SJSA1 (cell line): ENCODE data around the gene NFAT5. TPM values are rescaled to one million over a fixed set of nuclear protein-coding genes. Genes with fewer than 3 reads are reported as not detected.
A peak's percentile ranks its signal among the peaks of the same experiment; 100 is the strongest.
"Not testable (repeated sequence)": the region's sequence is repeated elsewhere in the genome, so short reads cannot be mapped to it uniquely, and the experiment has no call there.

Experiments
- DNase-seq, 2 experiments: peaks; one replicate each; pipeline ENCODE4 v3.0.0-alpha.2; 2015 to 2020; ENCODE audit warnings: low spot score in 2 of 2, low read depth in 1 of 2
- H3K27ac ChIP-seq: fragments of 250-450 bp; sonication (Bioruptor Pico); 2 replicates; pipeline ENCODE4 v1.5.1; 2020; ENCODE audit warnings: mild to moderate bottlenecking, moderate library complexity
- H3K27me3 ChIP-seq: fragments of 250-450 bp; sonication (Bioruptor Pico); replicated peaks from 2 replicates; pipeline ENCODE4 v1.5.1; 2020; ENCODE audit warnings: mild to moderate bottlenecking, moderate library complexity
- H3K36me3 ChIP-seq: fragments of 250-450 bp; sonication (Bioruptor Pico); 2 replicates; pipeline ENCODE4 v1.5.1; 2020; ENCODE audit warnings: mild to moderate bottlenecking
- H3K4me1 ChIP-seq: fragments of 250-450 bp; sonication (Bioruptor Pico); replicated peaks from 2 replicates; pipeline ENCODE4 v1.6.1; 2021; ENCODE audit warnings: mild to moderate bottlenecking
- H3K4me3 ChIP-seq: fragments of 250-450 bp; sonication (Bioruptor Pico); 2 replicates; pipeline ENCODE4 v1.5.1; 2020; ENCODE audit warnings: mild to moderate bottlenecking
- H3K9me3 ChIP-seq: fragments of 250-450 bp; sonication (Bioruptor Pico); replicated peaks from 2 replicates; pipeline ENCODE4 v1.5.1; 2020; ENCODE audit warnings: mild to moderate bottlenecking
- total RNA-seq: library from RNA; depleted of rRNA; stranded (reverse); fragments of >200 nt; shearing (Covaris generic); gene quantifications from 2 replicates; pipeline ENCODE4 v1.2.3, GENCODE V29; 2014

The NFAT5 gene
- total RNA-seq, 1 experiment from 2014 or later, result 9.0 TPM

DNA sequence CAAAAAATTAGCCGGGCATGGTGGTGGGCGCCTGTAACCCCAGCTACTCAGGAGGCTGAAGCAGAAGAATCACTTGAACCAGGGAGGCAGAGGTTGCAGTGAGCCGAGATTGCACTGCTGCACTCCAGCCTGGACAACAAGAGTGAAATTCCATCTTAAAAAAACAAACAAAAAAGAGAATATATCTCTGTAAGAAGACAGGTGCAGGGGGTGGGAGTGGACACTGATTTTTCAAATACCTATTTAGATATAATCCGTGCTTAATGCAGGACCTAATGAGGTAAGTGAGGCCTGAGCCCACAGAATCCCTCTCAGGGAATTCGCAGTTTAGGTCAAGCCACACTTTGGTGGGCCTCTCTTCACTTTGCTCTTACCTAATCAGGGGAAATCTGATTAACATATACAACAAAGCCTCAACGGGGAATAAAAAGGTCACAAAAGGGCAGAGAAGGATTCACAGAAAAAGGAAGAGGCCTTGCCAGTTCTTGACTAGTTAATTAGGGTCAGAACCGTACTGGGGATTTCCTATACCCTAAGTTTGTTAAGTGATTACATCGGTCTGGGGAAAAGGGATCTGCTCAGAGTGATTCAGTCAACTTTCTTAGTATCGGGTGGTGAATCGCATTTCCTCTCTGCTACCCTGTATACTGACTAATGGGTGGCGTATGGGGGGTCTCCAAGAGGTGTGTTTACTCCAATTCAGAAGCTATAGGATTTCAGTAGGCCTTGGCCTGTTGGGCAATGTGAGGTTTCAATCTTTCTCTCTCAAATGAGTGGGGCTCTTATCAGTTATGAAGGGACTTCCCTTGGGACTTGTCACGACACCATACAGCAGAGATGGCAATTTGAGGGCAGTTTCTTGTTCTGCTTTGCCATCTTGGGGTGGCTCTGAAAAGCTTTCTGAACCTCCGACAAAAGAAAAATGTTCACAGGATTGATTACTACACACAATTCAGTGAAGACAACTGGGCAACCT lies 1.9 kb upstream of the NFAT5 start:
- no peak overlapping the region for H3K4me3 ChIP-seq
- DNase-seq, result peak in 1 of 2 experiments; percentile 28

DNA sequence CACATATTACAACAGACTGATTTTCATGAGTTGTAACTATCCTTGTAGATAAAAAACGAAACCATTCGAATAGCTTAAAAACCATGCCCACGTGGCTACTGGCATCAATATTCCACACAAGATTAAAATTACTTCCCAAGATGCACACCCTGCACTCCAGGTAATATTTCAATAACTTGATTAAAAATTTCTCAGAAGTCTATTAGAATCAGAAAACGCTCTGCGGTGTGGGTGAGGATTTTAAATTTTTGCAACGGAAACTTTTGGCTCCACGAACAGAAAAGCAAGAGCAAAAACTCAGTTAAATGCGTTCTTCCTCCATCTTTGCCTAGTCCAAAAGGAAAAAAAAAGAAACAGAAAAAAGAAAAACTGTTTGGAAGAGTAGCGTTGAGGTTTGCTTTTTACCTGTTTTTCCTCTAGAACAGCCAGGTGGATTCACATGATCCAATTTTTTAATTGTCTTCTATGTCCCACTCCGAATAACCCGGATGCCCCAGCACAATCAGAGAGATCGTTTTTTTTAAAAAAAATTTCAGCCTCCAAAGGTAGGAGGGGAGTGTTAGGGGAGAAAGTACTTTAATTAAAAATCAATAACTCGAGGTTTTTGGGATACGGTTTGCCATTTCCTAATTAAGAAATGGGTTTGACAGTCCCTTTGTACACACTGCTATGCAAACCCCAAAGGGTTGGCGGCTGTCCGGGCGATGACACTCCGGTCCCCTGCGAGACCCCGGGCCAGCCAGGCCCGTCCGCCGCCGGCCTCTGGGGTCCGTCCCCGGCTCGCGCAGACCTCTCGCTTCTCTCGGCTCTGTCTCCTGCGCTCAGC lies 708 bp upstream of the NFAT5 start:
- peaks cover 29% of the 10 kb centered on the region for H3K36me3 ChIP-seq
- no peak for DNase-seq
- peak overlapping the region; percentile 77 for H3K27ac ChIP-seq
- H3K9me3 ChIP-seq, result no peaks in the 10 kb centered on the region; the same call in 1 of the 2 replicates
- H3K27me3 ChIP-seq, result no peaks in the 10 kb centered on the region
- peaks cover 15% of the 10 kb centered on the region for H3K4me1 ChIP-seq
- peak overlapping the region; percentile 91 for H3K4me3 ChIP-seq

More for the DNA sequence above, 1.9 kb upstream of the NFAT5 start:
- Histone ChIP-seq H3K4me1 (peaks cover 15% of the 10 kb centered on the region), H3K27ac (peak overlapping the region; percentile 5; the same call in 1 of the 2 replicates), H3K9me3 (no peaks in the 10 kb centered on the region; the same call in 1 of the 2 replicates), H3K36me3 (peaks cover 17% of the 10 kb centered on the region), H3K27me3 (no peaks in the 10 kb centered on the region)

DNA sequence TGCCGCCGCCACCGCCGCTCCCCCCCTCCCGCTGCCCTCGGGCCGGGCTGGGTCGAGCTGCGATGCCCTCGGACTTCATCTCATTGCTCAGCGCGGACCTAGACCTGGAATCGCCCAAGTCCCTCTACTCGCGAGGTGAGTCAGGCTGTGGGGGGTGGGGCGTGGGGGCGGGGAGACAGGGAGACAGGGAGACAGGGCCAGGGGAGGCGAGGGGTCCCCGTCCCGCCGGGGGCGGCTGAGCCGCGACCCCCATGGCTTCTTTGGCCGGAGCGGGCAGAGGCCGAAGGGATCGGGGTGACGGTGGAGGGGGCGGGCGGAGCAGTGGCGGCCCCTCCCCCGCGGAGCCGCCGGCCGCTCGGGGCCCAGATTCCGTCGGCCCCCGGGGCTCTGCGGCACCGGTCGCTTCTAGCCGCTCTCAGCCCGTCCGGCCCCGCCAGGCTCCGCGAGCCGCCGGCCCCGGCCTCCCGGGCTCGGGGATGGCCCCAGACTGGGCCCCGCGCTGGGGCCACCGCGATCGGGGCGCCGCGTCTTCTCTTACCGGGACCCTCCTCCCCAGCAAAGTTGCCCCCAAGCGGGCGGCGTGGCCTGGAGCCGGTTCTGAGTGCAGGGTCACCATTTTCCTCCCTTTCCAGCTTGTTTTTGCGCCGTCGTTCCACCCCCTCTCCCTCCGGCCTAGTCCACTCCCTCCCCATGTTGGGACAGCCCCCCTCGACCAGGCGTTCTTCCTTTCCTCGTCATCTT lies 644 bp downstream of the NFAT5 start:
- DNase-seq, result peak; percentile 71 to 81
- Histone ChIP-seq H3K27ac (peak overlapping the region; percentile 77), H3K4me1 (peaks cover 15% of the 10 kb centered on the region), H3K27me3 (no peaks in the 10 kb centered on the region), H3K9me3 (no peaks in the 10 kb centered on the region; the same call in 1 of the 2 replicates), H3K36me3 (peaks cover 33% of the 10 kb centered on the region), H3K4me3 (peak overlapping the region; percentile 91)

DNA sequence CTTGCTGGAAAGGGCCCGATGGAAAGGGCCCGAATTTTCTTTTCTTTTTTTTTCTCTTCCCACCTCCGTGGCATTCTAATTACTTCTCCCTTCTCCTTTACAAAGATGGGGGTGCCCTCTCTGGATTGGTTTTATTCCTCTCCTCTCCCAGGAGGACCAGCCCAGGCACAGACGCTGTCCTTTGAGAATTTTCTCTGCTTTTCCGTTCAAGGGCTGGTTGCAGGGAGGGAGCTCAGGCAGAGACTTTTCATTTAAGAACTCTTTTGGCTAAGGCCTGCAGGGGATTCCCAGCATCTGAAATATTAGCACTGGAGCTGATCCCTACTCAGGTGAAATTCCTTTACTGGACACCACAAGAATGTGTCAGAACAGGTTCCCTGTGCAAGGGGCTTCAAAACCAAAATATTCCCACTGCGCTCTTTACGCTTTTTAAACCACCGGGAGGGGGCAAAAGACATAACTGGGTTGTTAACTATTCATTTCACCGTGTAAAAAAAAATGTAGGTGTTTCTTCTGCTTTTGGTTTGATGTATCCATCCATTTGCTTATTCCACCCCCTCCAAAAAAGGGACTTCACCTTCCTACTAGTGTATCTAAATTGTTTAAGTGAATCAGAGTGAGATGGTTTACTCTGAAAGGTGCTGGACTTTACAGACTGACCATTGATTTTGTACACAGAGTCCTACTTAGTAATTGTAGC lies 1.4 kb downstream of the NFAT5 start:
- Histone ChIP-seq H3K4me1 (peaks cover 15% of the 10 kb centered on the region), H3K27ac (peak overlapping the region; percentile 77), H3K4me3 (peak overlapping the region; percentile 91), H3K9me3 (no peaks in the 10 kb centered on the region; the same call in 1 of the 2 replicates), H3K36me3 (peaks cover 33% of the 10 kb centered on the region), H3K27me3 (no peaks in the 10 kb centered on the region)
- peak in 1 of 2 experiments; percentile 61 for DNase-seq

DNA sequence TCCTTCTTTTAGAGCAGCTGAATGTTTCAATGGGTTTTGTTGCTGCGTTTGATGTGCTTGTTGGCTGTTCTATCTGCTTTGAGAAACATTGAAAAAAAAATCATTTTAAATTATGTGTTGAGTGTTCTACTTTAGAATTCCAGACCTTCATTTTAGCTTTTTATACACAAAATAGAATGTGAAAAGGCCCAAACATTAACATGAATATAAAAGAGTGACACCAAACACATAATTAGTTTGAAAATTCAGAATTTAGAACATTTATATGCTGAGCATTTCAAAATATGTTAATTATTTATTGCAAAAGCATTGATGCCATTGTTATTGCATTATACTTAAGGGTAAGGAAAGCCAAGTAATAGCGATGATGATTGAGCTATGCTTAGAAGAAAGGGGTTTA lies 2.9 kb downstream of the NFAT5 start:
- DNase-seq, result no peak
- Histone ChIP-seq H3K27ac (no peak overlapping the region), H3K27me3 (no peaks in the 10 kb centered on the region), H3K4me3 (no peak overlapping the region), H3K9me3 (no peaks in the 10 kb centered on the region; the same call in 1 of the 2 replicates), H3K4me1 (peaks cover 11% of the 10 kb centered on the region), H3K36me3 (peaks cover 36% of the 10 kb centered on the region)

DNA sequence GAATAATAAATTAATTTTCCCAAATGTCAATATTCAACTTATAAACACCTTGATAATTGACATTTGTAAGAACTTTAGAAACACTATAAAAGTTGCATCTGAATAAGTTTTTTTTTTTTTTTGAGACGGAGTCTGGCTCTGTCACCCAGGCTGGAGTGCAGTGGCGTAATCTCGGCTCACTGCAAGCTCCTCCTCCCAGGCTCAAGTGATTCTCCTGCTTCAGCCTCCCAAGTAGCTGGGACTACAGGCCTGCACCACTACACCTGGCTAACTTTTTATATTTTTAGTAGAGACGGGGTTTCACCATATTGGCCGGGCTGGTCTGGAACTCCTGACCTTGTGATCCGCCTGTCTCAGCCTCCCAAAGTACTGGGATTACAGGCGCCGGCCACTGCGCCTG lies 13.0 kb downstream of the NFAT5 start:
- H3K4me3 ChIP-seq, H3K27ac ChIP-seq, H3K9me3 ChIP-seq, H3K27me3 ChIP-seq, H3K4me1 ChIP-seq, DNase-seq: not testable (repeated sequence)
- H3K36me3 ChIP-seq, result peaks cover 18% of the 10 kb centered on the region

DNA sequence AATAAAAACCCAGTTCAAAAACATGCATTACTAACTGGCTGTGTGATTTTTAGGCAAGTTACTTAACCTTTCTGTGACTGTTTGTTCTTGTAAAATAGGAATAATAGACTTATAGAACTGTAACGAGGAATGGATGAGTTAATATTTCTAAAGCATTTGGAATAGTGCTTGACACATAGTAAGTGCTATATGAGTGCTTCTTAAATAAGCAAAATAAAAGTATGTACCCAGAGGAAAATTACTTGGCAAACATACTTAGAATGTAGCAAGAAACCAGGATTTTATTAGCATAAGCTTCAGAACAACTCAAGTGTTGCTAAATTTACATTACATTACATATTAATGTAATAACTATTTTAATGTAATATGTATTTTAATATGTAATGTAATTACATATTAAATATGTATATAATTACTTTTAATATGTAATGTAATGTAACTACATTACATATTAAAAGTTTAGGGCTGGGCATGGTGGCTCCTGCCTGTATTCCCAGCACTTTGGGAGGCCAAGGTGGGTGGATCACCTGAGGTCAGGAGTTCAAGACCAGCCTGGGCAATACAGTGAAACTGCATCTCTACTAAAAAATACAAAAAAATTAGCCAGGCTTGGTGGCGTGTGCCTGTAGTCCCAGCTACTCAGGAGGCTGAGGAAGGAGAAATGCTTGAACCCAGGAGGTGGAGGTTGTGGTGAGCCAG lies 14.2 kb downstream of the NFAT5 start:
- Histone ChIP-seq H3K9me3 (no peaks in the 10 kb centered on the region), H3K36me3 (peaks cover 15% of the 10 kb centered on the region), H3K27ac (no peak overlapping the region), H3K4me1 (no peaks in the 10 kb centered on the region), H3K27me3 (no peaks in the 10 kb centered on the region), H3K4me3 (no peak overlapping the region)
- DNase-seq, result no peak

DNA sequence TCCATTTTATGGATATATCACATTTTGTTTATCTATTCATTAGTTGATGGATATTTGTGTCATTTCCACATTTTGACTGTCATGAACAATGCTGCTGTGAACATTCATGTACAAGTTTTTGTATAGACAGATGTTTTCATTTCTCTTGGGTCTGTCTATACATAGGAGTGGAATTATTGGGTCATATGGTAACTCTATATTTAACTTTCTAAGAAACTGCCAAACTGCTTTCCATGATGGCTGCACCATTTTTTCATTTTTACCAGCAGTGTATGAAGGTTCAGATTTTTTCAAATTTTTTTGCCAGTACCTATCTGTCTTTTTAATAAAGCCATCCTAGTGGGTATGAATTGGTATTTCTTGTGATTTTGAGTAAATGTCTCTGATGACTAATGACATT lies 15.5 kb downstream of the NFAT5 start:
- no peaks in the 10 kb centered on the region for H3K9me3 ChIP-seq
- DNase-seq, result no peak

DNA sequence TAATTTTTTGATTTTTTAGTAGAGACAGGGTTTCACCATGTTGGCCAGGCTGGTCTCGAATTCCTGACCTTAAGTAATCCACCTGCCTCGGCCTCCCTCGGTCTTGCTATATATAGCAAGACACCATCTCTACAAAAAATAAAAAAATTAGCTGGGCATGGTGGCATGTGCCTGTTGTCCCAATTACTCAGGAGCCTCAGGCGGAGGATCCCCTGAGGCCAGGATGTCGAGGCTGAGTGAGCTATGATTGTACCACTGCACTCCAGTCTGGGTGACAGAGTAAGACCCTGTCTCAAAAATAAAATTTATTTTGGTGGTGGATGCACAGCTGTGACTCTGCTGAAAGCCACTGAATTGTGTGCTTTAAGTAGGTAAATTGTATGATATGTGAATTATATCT lies 18.7 kb downstream of the NFAT5 start:
- H3K4me3 ChIP-seq, H3K9me3 ChIP-seq, H3K27ac ChIP-seq, H3K4me1 ChIP-seq, DNase-seq, H3K27me3 ChIP-seq: not testable (repeated sequence)
- H3K36me3 ChIP-seq, result peaks cover 16% of the 10 kb centered on the region

More for the DNA sequence above, 15.5 kb downstream of the NFAT5 start:
- Histone ChIP-seq H3K4me1 (no peaks in the 10 kb centered on the region), H3K4me3 (no peak overlapping the region), H3K27me3 (no peaks in the 10 kb centered on the region), H3K36me3 (peaks cover 17% of the 10 kb centered on the region), H3K27ac (no peak overlapping the region)

DNA sequence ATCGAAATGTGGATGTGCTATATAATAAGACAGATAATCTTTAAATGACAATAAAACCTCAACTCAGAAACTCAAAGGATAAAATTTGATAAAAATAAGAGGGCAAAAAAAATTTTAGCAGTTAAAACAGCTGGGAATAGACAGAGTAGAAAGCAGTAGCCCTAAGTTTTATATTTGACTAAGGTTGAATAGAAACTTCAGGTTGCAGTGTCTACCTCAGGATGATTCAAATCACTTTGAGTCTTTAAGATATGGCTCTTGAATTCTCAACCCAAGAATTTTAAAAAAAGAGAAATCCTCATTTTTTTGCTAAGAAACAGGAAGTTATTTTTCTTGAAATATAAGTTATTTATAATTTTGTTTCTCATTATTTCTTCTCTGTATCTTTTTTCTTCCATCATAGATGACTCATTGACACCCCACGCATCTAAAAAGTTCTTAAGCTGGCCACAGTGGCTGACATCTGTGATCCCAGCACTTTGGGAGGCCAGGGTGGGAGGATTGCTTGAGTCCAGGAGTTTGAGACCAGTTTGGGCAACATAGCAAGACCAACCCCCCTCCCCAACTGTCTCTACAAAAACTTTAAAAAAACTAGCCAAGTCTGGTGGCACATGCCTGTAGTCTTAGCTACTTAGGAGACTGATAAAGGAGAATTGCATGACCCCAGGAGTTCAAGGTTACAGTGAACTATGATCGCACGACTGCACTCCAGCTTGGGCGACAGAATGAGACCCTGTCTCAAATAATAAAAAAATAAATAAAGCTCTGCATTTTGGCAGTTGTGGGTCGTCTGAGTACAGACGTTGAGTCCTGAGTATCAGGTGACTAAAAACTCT lies 23.9 kb downstream of the NFAT5 start:
- H3K27me3 ChIP-seq, result no peaks in the 10 kb centered on the region
- no peak overlapping the region for H3K4me3 ChIP-seq
- peaks cover 14% of the 10 kb centered on the region for H3K36me3 ChIP-seq
- H3K27ac ChIP-seq, result no peak overlapping the region
- no peaks in the 10 kb centered on the region for H3K4me1 ChIP-seq
- no peak for DNase-seq
- H3K9me3 ChIP-seq, result 0 out of 2 replicates have a peak, but pooled peaks cover 3% of the 10 kb centered on the region

DNA sequence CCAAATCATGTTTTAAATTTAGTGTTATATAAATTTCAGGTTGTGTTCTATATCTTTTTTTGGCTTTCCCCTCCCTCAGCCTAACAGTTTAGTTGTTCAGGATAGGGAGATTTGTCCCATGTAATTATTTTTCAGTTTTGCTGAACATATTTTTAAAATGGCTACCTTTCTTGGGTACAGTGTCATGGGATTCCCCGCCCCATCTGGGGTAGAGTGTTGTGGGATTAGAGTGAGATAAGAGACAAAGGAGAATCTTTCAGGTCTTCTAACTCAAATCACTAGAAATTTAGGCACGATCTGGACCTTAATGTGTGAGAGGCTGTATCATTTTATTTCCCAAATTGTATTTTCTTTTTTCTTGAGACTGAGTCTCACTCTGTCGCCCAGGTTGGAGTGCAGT lies 24.8 kb downstream of the NFAT5 start:
- DNase-seq, result no peak
- no peak overlapping the region for H3K4me3 ChIP-seq
- no peaks in the 10 kb centered on the region for H3K27me3 ChIP-seq
- H3K27ac ChIP-seq, result no peak overlapping the region
- 0 out of 2 replicates have a peak, but pooled peaks cover 3% of the 10 kb centered on the region for H3K9me3 ChIP-seq
- H3K4me1 ChIP-seq, result no peaks in the 10 kb centered on the region
- H3K36me3 ChIP-seq, result peaks cover 17% of the 10 kb centered on the region
